WTC11 (cell line): ENCODE data around the gene FBXO2. TPM values are rescaled to one million over a fixed set of nuclear protein-coding genes. Genes with fewer than 3 reads are reported as not detected.

Experiments used
- ATF2 ChIP-seq: sonication (generic); formaldehyde crosslinking; IDR thresholded peaks from 2 replicates; pipeline ENCODE4 v1.8.1; 2022; ENCODE audit warnings: low read depth, missing genetic modification reagents, borderline replicate concordance
- CBFB ChIP-seq: sonication (generic); formaldehyde crosslinking; IDR thresholded peaks from 2 replicates; pipeline ENCODE4 v1.8.1; 2022; ENCODE audit warnings: mild to moderate bottlenecking, low read depth, missing genetic modification reagents
- CREB1 ChIP-seq: sonication (generic); formaldehyde crosslinking; IDR thresholded peaks from 2 replicates; pipeline ENCODE4 v1.8.0; 2023; ENCODE audit warnings: mild to moderate bottlenecking, missing genetic modification reagents
- CREM ChIP-seq: sonication (generic); formaldehyde crosslinking; IDR thresholded peaks from 2 replicates; pipeline ENCODE4 v1.8.1; 2022; ENCODE audit warnings: mild to moderate bottlenecking, missing genetic modification reagents, moderate library complexity
- ELF4 ChIP-seq: sonication (generic); formaldehyde crosslinking; IDR thresholded peaks from 2 replicates; pipeline ENCODE4 v1.8.1; 2022; ENCODE audit warnings: low read depth, mild to moderate bottlenecking, moderate library complexity, missing genetic modification reagents
- FOXK1 ChIP-seq: sonication (generic); formaldehyde crosslinking; IDR thresholded peaks from 2 replicates; pipeline ENCODE4 v1.8.0; 2022; ENCODE audit warnings: mild to moderate bottlenecking, moderate library complexity, missing genetic modification reagents
- FOXP1 ChIP-seq: sonication (generic); formaldehyde crosslinking; IDR thresholded peaks from 2 replicates; pipeline ENCODE4 v1.8.0; 2022; ENCODE audit warnings: missing genetic modification reagents, mild to moderate bottlenecking, moderate library complexity, borderline replicate concordance
- GTF2I ChIP-seq: fragments of 250-450 bp; sonication (Bioruptor Pico); conservative IDR thresholded peaks from 2 replicates; pipeline ENCODE4 v1.4.0; 2021; ENCODE audit warnings: mild to moderate bottlenecking
- HMGA2 ChIP-seq: fragments of 250-450 bp; sonication (Bioruptor Pico); IDR thresholded peaks from 2 replicates; pipeline ENCODE4 v1.4.0; 2021; ENCODE audit warnings: mild to moderate bottlenecking, moderate library complexity
- IRF2 ChIP-seq: sonication (generic); formaldehyde crosslinking; IDR thresholded peaks from 2 replicates; pipeline ENCODE4 v1.8.0; 2022; ENCODE audit warnings: low read depth, missing genetic modification reagents, borderline replicate concordance
- JAZF1 ChIP-seq: fragments of 250-450 bp; sonication (Bioruptor Pico); IDR thresholded peaks from 2 replicates; pipeline ENCODE4 v1.9.0; 2021; ENCODE audit warnings: moderate library complexity, mild to moderate bottlenecking, inconsistent platforms
- MXD4 ChIP-seq: fragments of 250-450 bp; sonication (Bioruptor Pico); IDR thresholded peaks from 2 replicates; pipeline ENCODE4 v1.8.0; 2021; ENCODE audit warnings: mild to moderate bottlenecking, moderate library complexity, borderline replicate concordance
- NFATC4 ChIP-seq: fragments of 250-450 bp; sonication (Bioruptor Pico); IDR thresholded peaks from 2 replicates; pipeline ENCODE4 v1.9.0; 2021; ENCODE audit warnings: mild to moderate bottlenecking
- NFE2L1 ChIP-seq: sonication (generic); formaldehyde crosslinking; IDR thresholded peaks from 2 replicates; pipeline ENCODE4 v1.8.1; 2023; ENCODE audit warnings: missing genetic modification reagents
- NR3C1 ChIP-seq: sonication (generic); formaldehyde crosslinking; conservative IDR thresholded peaks from 2 replicates; pipeline ENCODE4 v1.8.1; 2023; ENCODE audit warnings: low read depth, mild to moderate bottlenecking, missing genetic modification reagents
- OVOL2 ChIP-seq: fragments of 250-450 bp; sonication (Bioruptor Pico); IDR thresholded peaks from 2 replicates; pipeline ENCODE4 v1.9.0; 2021; ENCODE audit warnings: mild to moderate bottlenecking, borderline replicate concordance
- RORB ChIP-seq: fragments of 250-450 bp; sonication (Bioruptor Pico); IDR thresholded peaks from 2 replicates; pipeline ENCODE4 v1.9.0; 2021; ENCODE audit warnings: mild to moderate bottlenecking
- ZBTB21 ChIP-seq: sonication (generic); formaldehyde crosslinking; IDR thresholded peaks from 2 replicates; pipeline ENCODE4 v1.8.1; 2023; ENCODE audit warnings: mild to moderate bottlenecking, missing genetic modification reagents, borderline replicate concordance
- ZBTB43 ChIP-seq: sonication (generic); formaldehyde crosslinking; IDR thresholded peaks from 2 replicates; pipeline ENCODE4 v1.8.1; 2023; ENCODE audit warnings: mild to moderate bottlenecking, missing genetic modification reagents
- ZNF219 ChIP-seq: sonication (generic); formaldehyde crosslinking; IDR thresholded peaks from 2 replicates; pipeline ENCODE4 v1.8.0; 2023; ENCODE audit warnings: missing genetic modification reagents, mild to moderate bottlenecking, borderline replicate concordance
- ZNF232 ChIP-seq: sonication (generic); formaldehyde crosslinking; IDR thresholded peaks from 2 replicates; pipeline ENCODE4 v1.8.0; 2022; ENCODE audit warnings: mild to moderate bottlenecking, missing genetic modification reagents
- ZNF396 ChIP-seq: fragments of 250-450 bp; sonication (Bioruptor Pico); IDR thresholded peaks from 2 replicates; pipeline ENCODE4 v1.8.0; 2021; ENCODE audit warnings: mild to moderate bottlenecking, moderate library complexity, borderline replicate concordance
- total RNA-seq: library from RNA; stranded (reverse); gene quantifications from 3 replicates; pipeline ENCODE4 v1.2.3, GENCODE V29; 2021
- TF ChIP-seq, protein P1 (sequence below): sonication (generic); formaldehyde crosslinking; conservative IDR thresholded peaks from 2 replicates; pipeline ENCODE4 v1.8.1; 2022; ENCODE audit warnings: mild to moderate bottlenecking, missing genetic modification reagents
- TF ChIP-seq, protein P2 (sequence below): sonication (generic); formaldehyde crosslinking; IDR thresholded peaks from 2 replicates; pipeline ENCODE4 v1.8.0; 2022; ENCODE audit warnings: mild to moderate bottlenecking, missing genetic modification reagents
- TF ChIP-seq, protein P3 (sequence below): sonication (generic); formaldehyde crosslinking; IDR thresholded peaks from 2 replicates; pipeline ENCODE4 v1.8.1; 2023; ENCODE audit warnings: mild to moderate bottlenecking, missing genetic modification reagents, moderate library complexity
- TF ChIP-seq, protein P4 (sequence below): sonication (generic); formaldehyde crosslinking; IDR thresholded peaks from 2 replicates; pipeline ENCODE4 v1.8.0; 2022; ENCODE audit warnings: mild to moderate bottlenecking, missing genetic modification reagents
- TF ChIP-seq, protein P5 (sequence below): fragments of 250-450 bp; sonication (Bioruptor Pico); IDR thresholded peaks from 2 replicates; pipeline ENCODE4 v1.9.0; 2021; ENCODE audit warnings: moderate library complexity, mild to moderate bottlenecking, inconsistent platforms, borderline replicate concordance

FBXO2 gene
- total RNA-seq, 1 experiment from 2014 or later = 58.2 TPM

DNA sequence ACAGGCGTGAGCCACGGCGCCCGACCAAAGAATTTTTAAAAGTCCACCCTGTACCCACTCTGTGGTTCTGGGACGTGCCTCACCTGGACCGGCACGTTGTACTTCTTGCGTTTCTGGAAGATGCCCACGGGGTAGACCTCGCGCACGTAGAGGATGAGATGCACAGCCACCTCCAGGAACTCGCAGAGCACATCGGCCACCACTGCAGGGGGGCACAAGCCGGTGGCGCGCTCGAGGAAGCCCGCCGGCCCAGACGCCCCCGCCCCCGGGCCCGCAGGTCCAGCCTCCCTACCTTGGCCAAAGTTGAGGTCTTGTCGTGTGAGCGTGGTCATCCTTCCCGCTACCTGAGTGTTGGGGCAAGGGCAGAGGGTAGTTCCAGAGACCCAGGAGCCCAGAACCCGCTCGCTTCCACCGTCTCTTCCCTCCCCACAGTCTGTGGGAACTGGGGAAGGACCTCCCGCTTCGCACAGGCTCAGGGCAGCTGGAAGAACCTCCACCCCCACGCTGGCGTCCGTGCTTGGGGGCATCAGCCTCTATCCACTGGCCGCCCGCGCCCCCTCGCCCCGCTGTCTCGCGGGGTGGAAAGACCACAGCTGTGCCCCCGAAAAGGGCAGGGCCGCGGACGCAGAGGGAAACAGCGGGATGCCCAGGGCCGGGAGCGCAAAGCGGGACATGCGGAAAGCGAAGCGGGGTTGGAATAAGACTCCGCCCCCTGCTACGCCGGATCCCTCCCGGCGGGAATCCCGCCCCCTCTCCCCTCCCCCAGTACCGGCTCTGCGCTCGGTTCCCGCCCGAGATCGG lies 26.2 kb upstream of the FBXO2 start (continued):
- TF ChIP-seq, protein P1, sequence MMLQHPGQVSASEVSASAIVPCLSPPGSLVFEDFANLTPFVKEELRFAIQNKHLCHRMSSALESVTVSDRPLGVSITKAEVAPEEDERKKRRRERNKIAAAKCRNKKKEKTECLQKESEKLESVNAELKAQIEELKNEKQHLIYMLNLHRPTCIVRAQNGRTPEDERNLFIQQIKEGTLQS = no peak
- TF ChIP-seq FOXK1 (CRISPR knock-in tag) (no peak), ZNF219 (CRISPR knock-in tag) (0 out of 2 replicates have a peak, but pooled peaks have one; percentile 27), NFE2L1 (CRISPR knock-in tag) (no peak), NR3C1 (CRISPR knock-in tag) (0 out of 2 replicates have a peak, but pooled peaks have one; percentile 60), HMGA2 (no peak), NFATC4 (CRISPR knock-in tag) (no peak), ZNF232 (CRISPR knock-in tag) (peak; percentile 88), IRF2 (CRISPR knock-in tag) (no peak), FOXP1 (CRISPR knock-in tag) (no peak; the same call in 1 of the 2 replicates), ZBTB21 (CRISPR knock-in tag) (no peak), CREM (CRISPR knock-in tag) (no peak), RORB (CRISPR knock-in tag) (no peak), CBFB (no peak), ZNF396 (CRISPR knock-in tag) (no peak), JAZF1 (CRISPR knock-in tag) (no peak), MXD4 (CRISPR knock-in tag) (no peak), OVOL2 (CRISPR knock-in tag) (no peak), ATF2 (CRISPR knock-in tag) (peak; percentile 42; the same call in 1 of the 2 replicates), ZBTB43 (peak; percentile 70), GTF2I (CRISPR knock-in tag) (no peak), CREB1 (no peak), ELF4 (CRISPR knock-in tag) (no peak)
- TF ChIP-seq, protein P2, sequence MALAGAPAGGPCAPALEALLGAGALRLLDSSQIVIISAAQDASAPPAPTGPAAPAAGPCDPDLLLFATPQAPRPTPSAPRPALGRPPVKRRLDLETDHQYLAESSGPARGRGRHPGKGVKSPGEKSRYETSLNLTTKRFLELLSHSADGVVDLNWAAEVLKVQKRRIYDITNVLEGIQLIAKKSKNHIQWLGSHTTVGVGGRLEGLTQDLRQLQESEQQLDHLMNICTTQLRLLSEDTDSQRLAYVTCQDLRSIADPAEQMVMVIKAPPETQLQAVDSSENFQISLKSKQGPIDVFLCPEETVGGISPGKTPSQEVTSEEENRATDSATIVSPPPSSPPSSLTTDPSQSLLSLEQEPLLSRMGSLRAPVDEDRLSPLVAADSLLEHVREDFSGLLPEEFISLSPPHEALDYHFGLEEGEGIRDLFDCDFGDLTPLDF (CRISPR knock-in tag) = no peak
- TF ChIP-seq, protein P3, sequence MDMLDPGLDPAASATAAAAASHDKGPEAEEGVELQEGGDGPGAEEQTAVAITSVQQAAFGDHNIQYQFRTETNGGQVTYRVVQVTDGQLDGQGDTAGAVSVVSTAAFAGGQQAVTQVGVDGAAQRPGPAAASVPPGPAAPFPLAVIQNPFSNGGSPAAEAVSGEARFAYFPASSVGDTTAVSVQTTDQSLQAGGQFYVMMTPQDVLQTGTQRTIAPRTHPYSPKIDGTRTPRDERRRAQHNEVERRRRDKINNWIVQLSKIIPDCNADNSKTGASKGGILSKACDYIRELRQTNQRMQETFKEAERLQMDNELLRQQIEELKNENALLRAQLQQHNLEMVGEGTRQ (CRISPR knock-in tag) = no peak; the same call in 1 of the 2 replicates
- TF ChIP-seq, protein P4, sequence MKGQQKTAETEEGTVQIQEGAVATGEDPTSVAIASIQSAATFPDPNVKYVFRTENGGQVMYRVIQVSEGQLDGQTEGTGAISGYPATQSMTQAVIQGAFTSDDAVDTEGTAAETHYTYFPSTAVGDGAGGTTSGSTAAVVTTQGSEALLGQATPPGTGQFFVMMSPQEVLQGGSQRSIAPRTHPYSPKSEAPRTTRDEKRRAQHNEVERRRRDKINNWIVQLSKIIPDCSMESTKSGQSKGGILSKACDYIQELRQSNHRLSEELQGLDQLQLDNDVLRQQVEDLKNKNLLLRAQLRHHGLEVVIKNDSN = peak; percentile 14; the same call in 1 of the 2 replicates
- TF ChIP-seq, protein P5, sequence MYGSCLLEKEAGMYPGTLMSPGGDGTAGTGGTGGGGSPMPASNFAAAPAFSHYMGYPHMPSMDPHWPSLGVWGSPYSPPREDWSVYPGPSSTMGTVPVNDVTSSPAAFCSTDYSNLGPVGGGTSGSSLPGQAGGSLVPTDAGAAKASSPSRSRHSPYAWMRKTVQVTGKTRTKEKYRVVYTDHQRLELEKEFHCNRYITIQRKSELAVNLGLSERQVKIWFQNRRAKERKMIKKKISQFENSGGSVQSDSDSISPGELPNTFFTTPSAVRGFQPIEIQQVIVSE (CRISPR knock-in tag) = no peak
